GM18870 (cell line): ENCODE data around the gene DKKL1.
"Not testable (repeated sequence)": the region's sequence is repeated elsewhere in the genome, so short reads cannot be mapped to it uniquely, and the experiment has no call there.

Experiments used
- ATAC-seq: cut with Tn5 transposase; IDR thresholded peaks from one replicate; pipeline ENCODE4 v1.9.1; 2021; ENCODE audit warnings: moderate library complexity; ENCODE audit not compliant: unreplicated experiment

Gene DKKL1

DNA sequence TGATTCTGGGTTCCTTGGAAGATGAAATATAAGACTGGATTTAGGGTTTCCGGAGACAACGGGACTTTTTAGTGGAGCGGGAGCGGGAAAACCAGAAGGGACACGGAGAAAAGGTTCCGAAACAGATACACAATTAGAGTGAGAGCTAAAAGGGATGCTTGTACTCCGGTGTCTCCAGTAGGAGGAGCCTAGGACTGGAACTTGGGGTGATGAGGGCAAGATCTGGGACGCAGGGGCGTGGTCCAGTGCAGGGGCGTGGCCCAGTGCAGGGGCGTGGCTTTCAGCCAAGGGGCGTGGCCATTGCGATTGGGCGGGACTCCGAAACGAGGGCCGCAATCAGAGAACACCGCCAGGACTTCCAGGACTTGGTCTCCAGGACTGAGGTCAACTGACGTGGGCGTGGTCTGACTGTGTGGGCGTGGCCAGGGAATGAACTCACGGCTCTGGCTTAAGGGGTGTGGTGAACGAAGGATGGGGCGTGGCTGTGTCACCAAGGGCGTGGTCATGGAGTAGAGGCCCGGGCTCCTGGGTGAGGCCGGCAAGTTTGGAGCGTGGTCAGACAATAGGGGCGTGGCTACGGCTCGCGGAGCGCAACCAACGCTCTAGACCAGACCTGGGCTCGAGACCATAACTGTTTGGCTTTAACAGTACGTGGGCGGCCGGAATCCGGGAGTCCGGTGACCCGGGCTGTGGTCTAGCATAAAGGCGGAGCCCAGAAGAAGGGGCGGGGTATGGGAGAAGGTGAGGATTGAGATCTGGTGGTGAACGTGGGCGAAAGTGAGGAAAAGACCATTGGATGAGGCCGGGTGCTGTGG is at the start of gene DKKL1:
DKKL1 (plus strand) TSS at position 610 of the 815 bp plus-strand sequence; CDS start at position 732, 122 bp downstream.
- no peak for ATAC-seq

DNA sequence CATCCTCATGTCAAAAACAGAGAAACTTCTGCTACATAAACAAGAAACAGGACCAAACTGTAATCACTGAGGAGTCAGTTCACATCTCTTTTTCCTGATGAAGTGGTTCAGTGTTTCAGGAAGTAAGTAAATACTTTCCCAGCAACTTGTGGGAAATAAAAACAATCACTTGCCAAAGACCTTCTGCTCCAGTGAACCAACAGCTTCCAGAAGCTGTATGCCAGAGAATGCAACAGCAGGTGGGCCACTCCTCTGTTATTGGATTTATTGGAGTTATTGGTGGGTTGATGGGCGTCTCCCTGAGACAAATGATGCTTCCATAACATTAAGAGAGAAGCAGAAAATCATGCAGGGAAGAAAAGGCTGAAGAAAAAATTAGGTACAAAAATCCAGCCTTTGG is 48.6 kb upstream of the DKKL1 start:
- no peak for ATAC-seq

DNA sequence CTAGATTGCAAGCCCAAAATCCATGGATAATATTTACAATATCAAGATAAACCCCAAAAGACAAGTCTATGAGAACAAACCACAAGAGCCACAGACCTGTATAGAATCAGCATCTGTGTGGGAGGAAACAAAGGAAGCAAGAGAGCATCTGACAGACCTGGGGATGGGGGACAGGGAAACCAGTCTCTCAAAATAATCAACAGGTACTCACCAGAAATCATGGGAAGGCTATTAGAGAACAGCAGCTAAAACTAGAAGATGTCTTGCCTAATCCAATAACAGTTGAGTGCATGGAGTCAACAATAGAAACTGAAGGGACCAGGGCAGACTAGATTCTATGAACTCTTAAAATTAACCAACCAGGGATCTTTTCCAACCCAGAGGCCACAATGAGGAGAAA is 47.4 kb upstream of the DKKL1 start:
- no peak for ATAC-seq

DNA sequence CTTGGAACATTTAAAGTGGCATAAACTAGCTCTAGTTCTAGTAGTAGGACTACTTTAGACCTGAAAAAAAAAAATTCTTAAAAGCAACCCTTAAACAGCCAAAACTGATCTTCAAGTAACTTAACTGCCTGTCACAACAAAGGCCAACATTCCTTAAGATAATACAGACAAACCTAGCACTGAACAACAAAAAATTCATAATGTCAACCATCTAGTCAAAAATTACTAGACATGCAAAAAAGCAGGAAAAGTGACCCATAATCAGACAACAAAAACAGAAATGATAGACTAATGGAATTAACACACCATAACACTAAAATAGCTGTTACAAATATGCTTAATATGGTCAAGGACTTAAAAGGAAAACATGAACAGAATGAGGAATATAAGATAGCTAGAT is 45.4 kb upstream of the DKKL1 start:
- no peak for ATAC-seq

DNA sequence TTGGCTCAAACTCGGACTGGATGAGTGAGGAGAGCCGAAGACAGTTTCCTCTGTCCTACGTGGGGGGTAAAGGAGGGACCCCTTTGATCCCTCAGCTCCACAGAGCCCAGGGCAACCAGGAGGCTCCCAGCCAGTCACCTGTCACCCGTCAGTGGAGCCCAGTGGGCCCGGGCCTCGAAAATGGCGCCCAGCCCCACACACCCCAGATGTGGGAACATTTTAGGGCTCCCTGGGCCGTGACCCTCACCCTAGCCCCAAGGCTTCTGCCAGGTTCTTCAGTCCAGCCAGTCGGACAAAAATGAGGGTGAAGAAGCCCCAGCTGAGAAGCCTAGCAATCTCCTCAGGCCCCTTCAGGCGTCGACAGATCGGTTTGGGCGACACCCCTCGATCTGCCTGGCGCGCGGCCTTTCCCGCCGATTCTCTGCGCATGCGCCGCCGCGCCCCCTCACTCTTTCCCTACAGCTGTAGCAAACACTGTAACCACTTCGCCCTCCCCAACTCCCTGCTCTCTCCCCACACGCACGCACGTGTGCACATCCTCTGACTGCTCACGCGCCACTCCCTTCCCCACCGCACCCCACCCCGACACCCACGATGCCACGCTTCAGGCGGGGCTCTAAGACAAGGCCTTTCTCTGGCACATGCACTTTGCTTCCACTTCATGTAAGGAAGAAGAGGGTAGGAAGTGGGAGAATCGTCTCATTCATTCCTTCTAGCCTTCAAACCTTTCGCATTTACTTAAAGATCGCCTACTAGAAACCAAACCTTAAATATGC is 38.7 kb upstream of the DKKL1 start, which contains the start of gene SLC6A16:
SLC6A16 (minus strand) TSS at position 391 of the 776 bp plus-strand sequence. CDS start 13,844 bp downstream, outside the sequence.
- no peak for ATAC-seq

DNA sequence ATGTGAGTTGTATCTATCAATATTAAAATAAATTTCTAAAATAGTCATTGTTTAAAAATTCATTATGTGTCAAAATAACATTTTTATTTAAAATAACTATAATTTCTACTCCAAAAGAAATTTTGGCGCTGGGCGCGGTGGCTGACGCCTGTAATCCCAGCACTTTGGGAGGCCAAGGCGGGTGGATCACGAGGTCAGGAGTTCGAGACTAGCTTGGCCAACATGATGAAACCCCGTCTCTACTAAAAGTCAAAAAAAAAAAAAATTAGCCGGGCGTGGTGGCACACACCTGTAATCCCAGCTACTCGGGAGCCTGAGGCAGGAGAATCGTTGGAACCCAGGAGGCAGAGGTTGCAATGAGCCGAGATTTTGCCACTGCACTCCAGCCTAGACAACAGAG is 37.9 kb upstream of the DKKL1 start:
- not testable (repeated sequence) for ATAC-seq

DNA sequence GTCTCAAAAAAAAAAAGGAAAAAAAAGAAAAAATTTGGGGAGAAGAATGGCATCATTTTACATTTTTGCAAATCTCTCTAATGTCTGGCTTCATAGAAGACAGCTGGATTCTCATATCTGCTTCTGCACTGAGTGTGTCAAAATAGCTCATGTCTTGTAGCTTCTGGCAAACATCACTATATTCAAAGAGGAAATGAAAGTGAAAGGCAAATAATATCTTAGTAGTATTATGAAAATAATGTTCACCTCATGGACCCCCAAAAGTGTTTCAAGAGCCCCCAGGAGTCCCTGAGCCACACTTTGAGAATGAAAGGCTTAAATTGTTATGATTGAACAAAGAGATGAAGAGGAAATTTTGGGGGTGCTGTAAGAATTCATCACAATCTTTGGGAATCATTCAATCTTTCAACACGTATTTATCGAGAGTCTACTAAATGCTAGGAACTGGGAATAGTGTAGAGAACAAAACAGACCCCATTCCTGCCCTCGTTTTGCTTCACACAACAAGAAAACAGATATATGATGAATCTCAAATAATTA is 37.4 kb upstream of the DKKL1 start:
- ATAC-seq, result no peak

DNA sequence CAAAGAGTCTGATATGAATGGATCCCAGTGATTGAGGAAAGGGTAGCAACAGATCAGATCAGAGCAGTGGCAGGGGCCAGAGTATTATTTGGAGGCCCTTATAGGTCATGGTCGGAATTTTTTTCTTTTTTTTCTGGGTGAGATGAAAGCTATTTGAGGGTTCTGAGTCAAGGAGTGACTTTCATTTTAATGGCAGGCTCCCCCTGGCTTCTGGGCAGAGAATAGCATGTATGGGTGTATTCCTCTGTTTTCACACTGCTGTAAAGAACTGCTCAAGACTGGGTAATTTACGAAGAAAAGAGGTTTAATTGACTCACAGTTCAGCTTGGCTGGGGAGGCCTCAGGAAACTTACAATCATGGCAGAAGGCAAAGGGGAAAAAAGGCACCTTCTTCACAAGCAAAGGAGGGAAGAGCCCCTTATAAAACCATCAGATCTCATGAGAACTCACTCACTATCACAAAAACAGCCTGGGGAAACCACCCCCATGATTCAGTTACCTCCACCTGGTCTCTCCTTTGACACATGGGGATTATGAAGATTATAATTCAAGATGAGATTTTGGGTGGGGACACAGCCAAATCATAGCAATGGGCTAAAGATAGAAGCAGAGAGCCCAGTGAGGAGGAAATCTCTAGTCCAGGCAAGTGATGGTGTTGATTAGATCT is 35.7 kb upstream of the DKKL1 start:
- ATAC-seq, result no peak

DNA sequence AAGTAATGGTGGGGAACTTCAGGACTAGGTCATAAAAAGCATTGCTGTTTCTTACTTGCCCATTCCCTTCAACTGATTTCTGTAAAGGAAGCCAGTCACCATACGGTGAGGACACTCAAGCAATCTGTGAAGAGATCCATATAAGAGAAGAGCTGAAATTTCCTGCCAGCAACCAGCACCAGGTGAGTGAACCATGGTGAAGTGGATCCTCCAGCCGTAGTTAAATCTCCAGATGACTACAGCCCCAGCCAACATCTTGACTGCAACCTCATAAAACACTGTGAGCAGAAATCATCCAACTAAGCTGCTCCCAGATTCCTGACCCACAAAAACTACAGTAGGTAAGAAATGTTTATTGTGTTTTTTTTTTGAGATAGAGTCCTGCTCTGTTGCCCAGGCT is 34.9 kb upstream of the DKKL1 start:
- no peak for ATAC-seq

DNA sequence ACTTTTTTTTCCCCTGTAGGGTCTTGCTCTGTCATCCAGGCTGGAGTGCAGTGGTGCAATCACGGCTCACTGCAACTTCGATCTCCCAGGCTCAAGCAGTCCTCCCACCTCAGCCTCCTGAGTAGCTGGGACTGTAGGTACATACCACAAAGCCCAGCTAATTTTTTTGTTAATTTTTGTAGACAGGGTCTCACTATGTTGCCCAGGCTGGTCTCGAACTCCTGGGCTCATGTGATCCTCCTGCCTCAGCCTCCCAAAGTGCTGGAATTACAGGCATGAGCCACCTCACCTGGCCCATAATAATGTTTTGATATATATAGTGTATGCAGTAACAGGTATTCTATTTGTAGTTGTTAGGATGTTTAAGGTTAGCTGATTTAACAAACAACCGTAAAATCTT is 32.5 kb upstream of the DKKL1 start:
- ATAC-seq, result not testable (repeated sequence)

DNA sequence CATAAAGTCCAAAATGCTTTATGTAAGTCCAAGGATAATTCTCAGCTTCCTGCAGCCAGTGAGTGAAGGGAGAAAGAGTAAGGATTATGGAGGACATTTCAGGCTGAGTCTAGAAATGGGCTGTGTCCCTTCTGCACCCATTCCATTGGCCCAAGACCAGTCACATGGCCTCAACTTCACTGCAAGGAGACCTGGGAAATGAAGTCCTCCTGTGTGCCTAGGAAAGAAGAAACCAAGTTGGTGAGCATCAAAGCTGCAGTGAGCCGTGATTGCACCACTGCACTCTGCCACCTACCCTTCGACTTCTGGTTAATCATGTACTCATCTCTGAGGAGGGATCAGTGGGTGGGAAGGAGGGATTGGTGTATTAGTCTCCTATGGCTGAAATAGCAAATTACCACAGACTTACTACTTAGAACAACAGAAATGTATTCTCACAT is 32.0 kb upstream of the DKKL1 start:
- peak; percentile 43 for ATAC-seq

DNA sequence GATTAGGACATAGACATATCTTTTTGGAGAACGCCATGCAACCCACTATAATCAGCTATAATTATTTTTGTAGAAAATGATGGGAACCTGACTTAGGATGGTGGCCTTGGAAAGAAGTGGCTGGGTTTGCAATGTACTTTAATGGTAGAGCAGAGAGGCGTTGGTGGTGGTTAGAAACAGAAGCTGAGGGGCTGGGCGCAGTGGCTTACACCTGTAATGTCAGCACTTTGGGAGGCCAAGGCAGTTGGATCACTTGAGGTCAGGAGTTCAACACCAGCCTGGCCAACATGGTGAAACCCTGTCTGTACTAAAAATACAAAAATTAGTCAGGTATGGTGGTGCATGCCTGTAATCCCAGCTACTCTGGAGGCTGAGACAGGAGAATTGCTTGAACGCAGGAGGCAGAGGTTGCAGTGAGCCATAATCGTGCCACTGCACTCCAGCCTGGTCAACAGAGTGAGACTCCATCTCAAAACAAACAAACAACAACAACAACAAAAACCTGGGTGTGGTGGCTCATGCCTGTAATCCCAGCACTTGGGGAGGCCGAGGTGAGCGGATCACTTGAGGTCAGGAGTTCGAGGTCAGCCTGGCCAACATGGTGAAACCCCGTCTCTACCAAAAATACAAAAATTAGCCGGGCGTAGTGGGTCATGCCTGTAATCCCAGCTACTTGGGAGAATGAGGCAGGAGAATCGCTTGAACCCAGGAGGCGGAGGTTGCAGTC is 30.8 kb upstream of the DKKL1 start:
- ATAC-seq, result not testable (repeated sequence)

DNA sequence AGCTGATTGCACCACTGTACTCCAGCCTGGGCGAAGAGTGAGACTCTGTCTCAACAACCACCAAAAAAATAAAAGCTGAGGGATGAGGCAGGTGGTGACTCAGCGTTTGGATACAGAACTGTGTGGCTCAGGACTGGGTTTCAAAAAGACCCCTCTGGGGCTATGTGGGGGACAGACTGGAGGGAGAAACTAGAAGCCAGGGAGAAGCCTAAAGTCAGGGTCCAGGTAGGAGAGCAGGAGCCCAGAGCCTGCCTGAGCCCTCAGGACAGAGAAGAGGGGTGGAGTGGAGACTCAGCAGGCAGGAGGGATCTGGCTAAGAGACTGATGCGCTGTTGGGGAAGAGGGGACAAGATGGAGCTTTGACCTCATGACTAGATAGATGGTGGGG is 30.3 kb upstream of the DKKL1 start:
- ATAC-seq, result no peak

DNA sequence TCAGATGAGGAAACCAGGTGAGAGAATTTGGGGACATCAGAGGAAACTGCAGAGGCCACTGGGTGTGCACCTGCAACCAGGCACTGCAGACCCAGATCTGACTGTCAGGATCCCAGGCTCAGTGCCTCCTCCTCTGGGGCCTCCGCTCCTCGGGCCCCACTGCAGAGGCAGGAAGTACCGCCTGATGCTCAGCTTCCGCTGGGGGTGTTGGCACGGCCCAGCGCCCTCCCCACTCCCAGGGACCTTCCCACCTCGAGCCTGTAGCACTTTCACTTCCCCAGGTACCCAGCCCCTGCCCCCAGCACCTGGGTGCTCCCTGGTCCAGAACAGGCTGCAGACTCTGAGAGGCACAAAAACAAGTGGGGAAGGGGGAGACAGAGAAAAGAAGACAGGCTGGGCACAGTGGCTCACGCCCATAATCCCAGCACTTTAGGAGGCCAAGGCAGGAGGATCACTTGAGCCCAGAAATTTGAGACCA is 29.8 kb upstream of the DKKL1 start:
- no peak for ATAC-seq

DNA sequence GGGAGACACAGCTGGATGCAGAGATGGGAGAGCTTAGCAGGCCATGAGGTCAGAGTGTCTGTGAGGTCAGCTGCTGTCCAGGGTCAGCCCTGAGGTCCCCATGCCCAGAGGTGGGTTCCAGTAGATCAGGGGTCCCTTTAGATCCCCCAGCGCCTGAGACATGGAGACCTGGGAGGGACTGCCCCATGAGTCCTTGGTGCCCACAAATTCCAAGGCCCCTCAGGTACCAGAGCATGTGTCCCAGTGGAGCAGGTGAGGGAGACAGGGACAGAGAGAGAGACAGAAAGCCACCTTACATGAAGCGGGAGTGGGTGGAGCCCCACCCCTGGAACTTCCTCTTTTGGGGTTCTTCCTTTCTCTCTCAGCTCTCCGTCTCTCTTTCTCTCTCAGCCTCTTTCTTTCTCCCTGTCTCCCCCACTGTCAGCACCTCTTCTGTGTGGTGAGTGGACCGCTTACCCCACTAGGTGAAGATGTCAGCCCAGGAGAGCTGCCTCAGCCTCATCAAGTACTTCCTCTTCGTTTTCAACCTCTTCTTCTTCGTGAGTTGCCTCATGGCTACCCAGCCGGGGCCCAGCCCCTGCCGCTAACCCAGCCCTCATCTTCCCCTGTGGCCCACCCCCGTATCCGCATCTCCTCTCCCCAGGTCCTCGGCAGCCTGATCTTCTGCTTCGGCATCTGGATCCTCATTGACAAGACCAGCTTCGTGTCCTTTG is 28.4 kb upstream of the DKKL1 start, which contains the start of gene CD37:
CD37 (plus strand) TSS at position 336 of the 713 bp plus-strand sequence; CDS start at position 471, 135 bp downstream.
- no peak for ATAC-seq

DNA sequence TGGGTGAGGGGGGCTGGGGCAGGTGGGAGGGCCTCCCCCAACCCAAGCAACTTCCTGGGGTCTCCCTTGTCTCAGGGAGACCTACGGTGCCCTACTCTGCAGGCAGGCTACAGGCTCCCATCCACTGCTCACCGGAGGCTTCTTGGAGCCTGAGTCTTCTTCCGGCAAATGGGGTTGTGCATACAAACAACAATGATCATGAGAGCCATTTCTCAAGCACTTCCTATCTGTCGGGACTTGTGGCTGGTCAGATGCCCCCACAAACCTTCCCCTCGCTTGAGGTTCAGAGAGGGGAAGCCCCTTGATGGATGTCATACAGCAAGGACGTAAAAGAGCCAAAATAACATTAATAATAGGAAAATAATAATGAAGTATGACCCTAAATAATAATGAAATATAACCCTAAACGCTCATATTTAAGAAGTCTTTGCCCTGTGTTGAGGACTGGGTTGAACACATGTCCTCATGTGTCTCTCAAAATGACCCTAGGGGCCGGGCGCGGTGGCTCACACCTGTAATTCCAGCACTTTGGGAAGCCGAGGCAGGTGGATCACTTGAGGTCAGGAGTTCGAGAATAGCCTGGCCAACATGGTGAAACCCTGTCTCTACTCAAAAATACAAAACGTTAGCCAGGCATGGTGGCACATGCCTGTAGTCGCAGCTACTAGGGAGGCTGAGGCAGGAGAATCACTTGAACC is 27.7 kb upstream of the DKKL1 start:
- no peak for ATAC-seq

DNA sequence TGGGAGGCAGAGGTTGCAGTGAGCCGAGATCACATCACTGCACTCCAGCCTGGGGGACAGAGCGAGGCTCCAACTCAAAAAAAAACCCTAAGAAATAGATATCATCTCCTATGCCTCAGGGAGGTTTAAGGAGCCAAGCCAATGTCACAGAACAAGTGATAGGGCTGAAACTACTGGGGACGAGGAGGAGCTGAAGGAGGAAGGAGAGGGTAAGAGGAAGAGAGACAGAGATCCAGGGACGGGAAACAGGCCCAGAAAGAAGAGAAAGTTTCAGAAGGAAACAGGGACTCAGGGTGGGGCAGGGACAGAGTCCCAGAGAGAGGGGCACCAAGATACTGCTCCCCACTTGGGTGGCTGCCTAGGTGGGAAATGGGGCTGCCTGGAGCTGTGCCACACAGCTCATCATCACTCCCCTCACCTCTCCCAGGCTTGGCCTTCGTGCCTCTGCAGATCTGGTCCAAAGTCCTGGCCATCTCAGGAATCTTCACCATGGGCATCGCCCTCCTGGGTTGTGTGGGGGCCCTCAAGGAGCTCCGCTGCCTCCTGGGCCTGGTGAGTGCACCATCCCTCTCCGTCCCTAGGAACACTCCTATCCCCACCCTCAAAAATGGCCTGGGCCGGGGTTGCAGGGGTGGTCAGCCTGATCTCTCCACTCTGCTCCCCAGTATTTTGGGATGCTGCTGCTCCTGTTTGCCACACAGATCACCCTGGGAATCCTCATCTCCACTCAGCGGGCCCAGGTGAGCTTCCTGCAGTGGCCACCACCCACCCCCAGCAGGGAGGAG is 27.0 kb upstream of the DKKL1 start:
- ATAC-seq, result no peak
